IPS-18a (cell line): ENCODE measurements around the gene SGK1.

Source experiments
- H3K27ac ChIP-seq: one replicate; pipeline ENCODE4 v1.5.1; 2013; ENCODE audit warnings: low read length
- H3K27me3 ChIP-seq: one replicate; pipeline ENCODE4 v1.6.1; 2013; ENCODE audit warnings: mild to moderate bottlenecking, low read length; ENCODE audit not compliant: control insufficient read depth, insufficient read depth
- H3K36me3 ChIP-seq: one replicate; pipeline ENCODE4 v1.6.1; 2013; ENCODE audit warnings: low read depth, low read length; ENCODE audit not compliant: control insufficient read depth
- H3K4me1 ChIP-seq: one replicate; pipeline ENCODE4 v1.6.1; 2013; ENCODE audit warnings: low read depth, low read length; ENCODE audit not compliant: control insufficient read depth
- H3K4me3 ChIP-seq: one replicate; pipeline ENCODE4 v1.5.1; 2013; ENCODE audit warnings: low read length
- H3K9ac ChIP-seq: one replicate; pipeline ENCODE4 v1.6.1; 2013; ENCODE audit warnings: mild to moderate bottlenecking, low read length, moderate library complexity
- H3K9me3 ChIP-seq: one replicate; pipeline ENCODE4 v1.6.1; 2013; ENCODE audit warnings: low read depth, low read length; ENCODE audit not compliant: control insufficient read depth

Gene SGK1

DNA sequence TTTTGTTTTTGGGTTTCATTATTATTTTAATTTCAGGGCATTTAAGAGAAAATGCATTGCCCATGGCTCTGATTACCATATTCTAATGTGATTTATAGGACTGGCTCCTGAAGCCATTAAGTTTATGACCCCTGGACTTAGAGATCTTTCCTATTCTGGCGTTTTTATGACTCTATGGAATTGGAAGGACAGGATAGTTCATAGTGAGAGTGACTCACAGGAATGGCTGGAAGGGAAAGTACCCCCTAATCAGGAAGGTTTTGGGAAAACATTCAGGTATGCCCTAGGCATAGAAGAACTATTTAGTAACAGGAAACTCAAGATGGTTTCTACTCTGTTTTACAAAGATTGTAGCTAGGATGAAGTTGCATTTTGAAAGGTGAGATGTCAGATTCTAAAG lies 156.9 kb downstream of the SGK1 start:
- Histone ChIP-seq H3K4me1 (peaks cover 16% of the 10 kb centered on the region), H3K27me3 (no peaks in the 10 kb centered on the region), H3K27ac (no peak overlapping the region), H3K4me3 (no peak overlapping the region), H3K9ac (no peak overlapping the region), H3K36me3 (no peaks in the 10 kb centered on the region), H3K9me3 (no peaks in the 10 kb centered on the region)

DNA sequence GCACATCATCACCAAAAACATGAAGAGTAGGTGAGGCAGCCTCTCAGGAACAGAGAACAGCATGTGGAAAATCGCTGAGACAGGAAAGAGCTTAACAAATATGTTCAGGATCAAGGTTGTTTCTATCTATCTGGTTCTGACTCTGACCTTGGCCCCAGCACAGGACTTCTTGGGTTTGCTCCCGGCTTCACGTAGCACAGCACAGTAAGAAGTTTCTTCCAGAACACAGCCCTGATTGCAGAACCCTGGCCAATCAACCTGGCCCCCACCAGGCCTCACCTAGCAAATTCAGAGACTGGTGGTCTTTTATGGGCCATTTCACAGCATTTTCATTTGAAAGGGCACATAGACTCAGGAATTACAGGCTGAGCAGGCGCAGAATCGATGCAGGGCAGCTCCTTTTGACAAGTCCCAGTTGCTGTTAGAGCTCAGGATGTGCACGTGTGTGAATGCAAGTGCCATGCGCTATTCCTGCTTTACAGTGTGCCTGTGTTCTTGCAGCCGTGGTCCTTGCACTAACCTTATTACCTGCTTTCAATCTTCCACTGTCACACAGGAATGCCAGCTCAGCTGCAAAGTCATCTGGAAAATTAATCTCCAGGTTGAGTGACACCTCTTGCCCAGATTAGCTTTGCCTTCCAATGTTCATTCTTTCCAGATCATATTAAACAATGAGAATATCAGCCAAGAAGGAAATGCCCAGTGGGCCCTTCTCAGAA lies 165.0 kb downstream of the SGK1 start:
- H3K4me3 ChIP-seq: no peak overlapping the region
- H3K4me1 ChIP-seq: no peaks in the 10 kb centered on the region
- H3K9me3 ChIP-seq: no peaks in the 10 kb centered on the region
- no peaks in the 10 kb centered on the region for H3K27me3 ChIP-seq
- H3K9ac ChIP-seq: no peak overlapping the region
- no peak overlapping the region for H3K27ac ChIP-seq
- H3K36me3 ChIP-seq: no peaks in the 10 kb centered on the region

DNA sequence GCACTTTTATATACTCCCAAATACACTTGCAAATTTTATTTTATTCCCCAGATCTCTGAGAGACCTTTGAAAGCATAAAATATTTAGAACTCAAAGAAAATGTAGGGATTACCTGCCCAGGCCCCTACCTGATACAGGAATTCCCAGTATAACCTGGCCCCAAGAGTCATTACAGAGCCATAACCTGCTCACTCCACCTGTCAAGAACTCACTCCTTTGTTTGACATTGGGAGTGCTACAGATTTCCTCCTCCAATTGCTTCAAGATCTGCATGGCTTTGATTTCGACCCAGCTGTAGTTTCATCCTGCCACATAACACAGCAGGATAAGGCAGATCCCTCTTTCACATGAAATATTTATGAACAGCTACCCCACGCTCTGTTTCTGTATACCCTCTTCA lies 169.3 kb downstream of the SGK1 start:
- Histone ChIP-seq H3K4me1 (no peaks in the 10 kb centered on the region), H3K4me3 (no peak overlapping the region), H3K27ac (no peak overlapping the region), H3K9me3 (no peaks in the 10 kb centered on the region), H3K9ac (no peak overlapping the region), H3K36me3 (no peaks in the 10 kb centered on the region), H3K27me3 (no peaks in the 10 kb centered on the region)

DNA sequence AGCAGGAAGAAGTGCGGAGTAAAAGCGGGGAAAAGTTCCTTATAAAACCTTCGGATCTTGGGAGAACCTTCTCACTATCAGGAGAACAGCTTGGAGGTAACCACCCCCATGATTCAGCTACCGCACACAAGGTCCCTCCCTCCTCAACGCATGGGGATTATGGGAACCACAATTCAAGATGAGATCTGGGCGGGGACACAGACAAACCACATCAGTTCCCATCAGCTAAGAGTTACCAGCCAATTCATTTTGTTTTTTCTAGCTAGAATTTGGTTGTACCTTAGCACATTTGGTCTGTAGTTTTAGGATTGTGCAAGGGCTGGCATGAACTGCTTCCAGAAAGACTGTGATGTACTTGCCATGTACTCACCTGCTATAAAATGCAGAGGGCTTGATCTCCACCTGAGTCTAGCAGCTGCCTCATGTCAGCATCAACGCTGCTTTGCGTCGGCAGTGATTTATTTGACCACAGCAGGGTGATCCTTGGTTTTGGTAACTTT lies 170.8 kb downstream of the SGK1 start:
- H3K4me3 ChIP-seq: no peak overlapping the region
- H3K9me3 ChIP-seq: no peaks in the 10 kb centered on the region
- no peaks in the 10 kb centered on the region for H3K27me3 ChIP-seq
- no peaks in the 10 kb centered on the region for H3K4me1 ChIP-seq
- no peak overlapping the region for H3K27ac ChIP-seq
- no peak overlapping the region for H3K9ac ChIP-seq
- H3K36me3 ChIP-seq: no peaks in the 10 kb centered on the region

DNA sequence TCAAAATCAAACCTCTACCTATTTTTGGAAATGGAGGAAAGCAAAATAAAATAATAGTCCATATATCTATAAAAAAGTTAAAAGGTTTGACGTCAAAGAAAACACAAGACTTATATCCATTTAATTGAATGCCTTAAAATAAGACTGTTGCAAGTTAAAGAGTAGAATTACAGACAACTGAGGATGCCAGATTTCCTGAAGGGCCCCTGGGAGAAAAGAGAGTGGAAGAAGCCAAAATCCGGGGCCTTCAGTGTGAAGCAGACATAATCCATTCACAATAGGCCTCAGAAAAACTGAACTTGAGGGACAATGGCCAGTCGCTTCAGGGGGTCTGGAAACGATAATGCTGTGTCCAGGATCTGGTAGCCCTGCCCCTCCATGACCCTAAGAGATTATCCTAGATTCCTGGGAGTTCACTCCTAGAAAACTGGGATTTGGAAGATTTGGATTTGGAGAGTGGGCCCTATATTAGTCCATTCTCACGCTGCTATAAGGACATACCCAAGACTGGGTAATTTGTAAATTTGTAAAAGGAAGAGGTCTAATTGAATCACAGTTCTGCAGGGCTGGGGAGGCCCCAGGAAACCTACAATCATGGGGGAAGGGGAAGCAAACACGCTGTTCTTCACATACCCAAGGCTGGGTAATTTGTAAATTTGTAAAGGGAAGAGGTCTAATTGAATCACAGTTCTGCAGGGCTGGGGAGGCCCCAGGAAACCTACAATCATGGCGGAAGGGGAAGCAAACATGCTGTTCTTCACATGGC lies 171.5 kb downstream of the SGK1 start:
- H3K4me1 ChIP-seq: no peaks in the 10 kb centered on the region
- no peaks in the 10 kb centered on the region for H3K27me3 ChIP-seq
- no peaks in the 10 kb centered on the region for H3K36me3 ChIP-seq
- no peaks in the 10 kb centered on the region for H3K9me3 ChIP-seq
- no peak overlapping the region for H3K4me3 ChIP-seq
- no peak overlapping the region for H3K9ac ChIP-seq
- no peak overlapping the region for H3K27ac ChIP-seq

DNA sequence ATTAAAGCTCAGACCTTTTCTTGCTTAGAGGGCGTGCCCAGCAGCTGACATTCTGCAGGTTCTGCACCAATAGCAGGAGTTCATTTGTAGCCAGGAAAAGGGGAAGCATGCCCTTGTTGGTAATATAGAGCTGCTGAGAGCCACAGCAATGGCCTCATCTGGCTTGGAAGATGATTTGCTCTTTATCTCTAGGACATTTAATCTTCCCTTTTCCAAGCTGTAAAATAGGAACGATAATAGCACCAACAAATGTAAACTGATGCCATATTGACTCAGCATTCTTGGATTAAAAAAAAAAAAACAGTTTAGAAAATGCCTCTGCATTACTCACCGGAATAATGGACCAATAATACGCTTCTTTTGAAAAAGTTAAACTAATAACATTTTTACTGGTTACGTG lies 172.1 kb downstream of the SGK1 start:
- Histone ChIP-seq H3K4me1 (no peaks in the 10 kb centered on the region), H3K36me3 (no peaks in the 10 kb centered on the region), H3K4me3 (no peak overlapping the region), H3K9me3 (no peaks in the 10 kb centered on the region), H3K27me3 (no peaks in the 10 kb centered on the region), H3K27ac (no peak overlapping the region), H3K9ac (no peak overlapping the region)

DNA sequence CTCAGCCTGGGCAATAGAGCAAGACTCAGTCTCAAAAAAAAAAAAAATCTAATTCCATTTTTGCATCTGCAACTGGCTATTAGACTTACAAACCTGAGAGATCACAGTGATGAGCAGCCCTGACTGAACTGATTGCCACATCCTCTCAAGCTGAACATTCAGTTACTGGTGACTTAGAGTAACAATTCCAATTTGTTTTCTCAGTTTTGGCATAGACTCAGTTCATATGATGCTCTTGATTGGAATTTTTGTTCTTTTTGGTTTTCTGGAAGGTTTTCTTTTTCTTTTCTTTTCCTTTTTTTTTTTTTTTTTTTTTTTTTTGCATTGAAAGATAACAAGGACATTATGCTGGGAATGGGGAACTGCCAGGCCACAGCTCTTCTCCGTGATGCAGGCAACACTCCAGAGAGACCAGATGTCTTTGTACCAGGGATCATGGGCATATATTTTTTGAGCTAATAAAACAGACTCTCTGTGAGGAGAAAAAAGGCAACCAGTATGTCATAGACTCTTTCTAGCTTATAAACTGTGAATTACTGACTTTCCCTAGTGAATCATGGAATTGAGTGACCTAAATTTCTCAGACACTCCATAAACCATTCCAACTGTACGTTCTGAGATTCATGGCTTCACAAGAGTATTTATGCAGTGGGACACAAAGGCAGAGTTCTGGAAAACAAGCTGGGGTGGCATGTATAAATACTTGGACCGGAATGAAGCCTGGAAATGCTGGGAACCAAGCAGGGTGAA lies 179.5 kb downstream of the SGK1 start:
- no peaks in the 10 kb centered on the region for H3K36me3 ChIP-seq
- no peaks in the 10 kb centered on the region for H3K27me3 ChIP-seq
- no peak overlapping the region for H3K4me3 ChIP-seq
- H3K9ac ChIP-seq: no peak overlapping the region
- H3K27ac ChIP-seq: no peak overlapping the region
- H3K9me3 ChIP-seq: no peaks in the 10 kb centered on the region
- no peaks in the 10 kb centered on the region for H3K4me1 ChIP-seq

DNA sequence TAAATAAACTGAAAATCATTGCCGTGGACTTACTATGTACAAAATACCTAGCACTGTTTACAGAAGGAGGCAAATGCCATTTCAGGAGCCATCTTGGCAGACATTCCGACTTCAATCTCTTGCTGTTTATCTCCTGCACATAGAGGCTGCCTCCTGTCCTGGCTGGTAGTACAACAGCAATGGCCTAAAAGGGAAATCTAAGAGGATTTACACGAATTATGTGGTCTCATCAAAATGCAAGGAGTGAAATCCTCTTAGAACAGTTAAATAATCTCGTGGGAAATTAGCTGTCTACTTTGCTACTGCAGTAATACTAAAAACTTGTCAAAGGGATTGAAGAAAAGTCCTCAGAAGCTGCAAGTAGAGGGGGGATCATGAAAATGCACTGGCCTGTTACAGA lies 183.3 kb downstream of the SGK1 start:
- Histone ChIP-seq H3K4me3 (no peak overlapping the region), H3K27me3 (no peaks in the 10 kb centered on the region), H3K9ac (no peak overlapping the region), H3K9me3 (no peaks in the 10 kb centered on the region), H3K27ac (no peak overlapping the region), H3K4me1 (no peaks in the 10 kb centered on the region), H3K36me3 (no peaks in the 10 kb centered on the region)

DNA sequence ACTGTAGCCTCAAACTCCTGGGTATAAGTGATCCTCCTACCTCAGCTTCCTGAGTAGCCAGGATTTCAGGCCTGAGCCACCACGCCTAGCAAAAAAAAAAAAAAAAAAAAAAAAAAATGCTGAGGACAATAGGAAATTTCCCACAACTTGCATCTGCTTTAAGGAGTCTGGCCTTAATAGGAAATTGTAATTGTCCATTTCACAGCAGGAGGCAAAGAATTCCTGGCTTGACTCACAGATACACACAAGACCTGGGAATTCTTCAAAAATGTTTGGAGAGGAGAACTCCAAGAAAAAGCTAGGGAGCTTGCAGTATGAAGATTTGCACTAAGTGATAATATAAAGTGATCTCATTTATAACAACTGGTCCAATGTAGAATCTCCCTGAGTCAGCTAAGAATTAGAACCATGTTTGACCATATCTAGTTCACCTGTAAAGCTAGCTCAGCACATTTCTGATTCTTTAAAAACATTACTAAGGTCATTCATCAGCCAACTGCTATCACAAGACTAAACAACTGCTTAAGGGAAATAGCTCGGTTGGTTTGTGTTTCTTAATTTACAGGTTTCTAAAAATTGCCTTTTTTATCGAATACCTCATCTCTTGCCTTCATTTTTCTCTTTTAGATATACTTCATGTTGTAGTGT lies 185.3 kb downstream of the SGK1 start:
- Histone ChIP-seq H3K9ac (no peak overlapping the region), H3K27me3 (no peaks in the 10 kb centered on the region), H3K27ac (no peak overlapping the region), H3K4me3 (no peak overlapping the region), H3K9me3 (no peaks in the 10 kb centered on the region), H3K4me1 (no peaks in the 10 kb centered on the region), H3K36me3 (no peaks in the 10 kb centered on the region)

DNA sequence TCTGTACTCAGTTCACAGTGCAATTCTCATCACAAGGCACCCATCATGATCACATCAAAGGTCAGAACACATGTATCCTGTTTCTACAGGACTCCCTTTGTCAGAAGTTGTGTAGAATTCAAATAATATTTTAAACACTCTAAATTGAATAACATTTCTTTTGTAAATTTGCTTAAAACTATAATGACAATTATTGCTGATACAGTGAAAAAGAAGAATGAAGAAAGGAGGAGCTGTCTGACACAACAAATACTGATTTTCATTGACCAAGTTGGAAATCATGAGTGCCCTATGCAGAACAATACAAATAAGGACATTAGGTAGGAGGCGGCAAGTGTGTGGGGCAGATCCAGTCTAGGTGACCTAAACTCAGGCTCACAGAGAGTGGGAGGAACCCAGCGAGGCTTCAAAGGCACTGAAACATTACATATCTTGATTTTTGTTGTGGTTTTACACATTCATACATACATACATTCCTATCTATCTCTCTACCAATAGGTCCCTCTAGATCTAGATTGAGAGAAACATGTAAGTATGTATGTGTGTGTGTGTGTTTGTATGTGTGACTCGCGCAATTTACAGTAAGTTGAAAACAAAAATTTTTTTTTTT lies 186.3 kb downstream of the SGK1 start:
- Histone ChIP-seq H3K4me1 (no peaks in the 10 kb centered on the region), H3K9me3 (no peaks in the 10 kb centered on the region), H3K27me3 (no peaks in the 10 kb centered on the region), H3K27ac (no peak overlapping the region), H3K36me3 (no peaks in the 10 kb centered on the region), H3K9ac (no peak overlapping the region), H3K4me3 (no peak overlapping the region)

DNA sequence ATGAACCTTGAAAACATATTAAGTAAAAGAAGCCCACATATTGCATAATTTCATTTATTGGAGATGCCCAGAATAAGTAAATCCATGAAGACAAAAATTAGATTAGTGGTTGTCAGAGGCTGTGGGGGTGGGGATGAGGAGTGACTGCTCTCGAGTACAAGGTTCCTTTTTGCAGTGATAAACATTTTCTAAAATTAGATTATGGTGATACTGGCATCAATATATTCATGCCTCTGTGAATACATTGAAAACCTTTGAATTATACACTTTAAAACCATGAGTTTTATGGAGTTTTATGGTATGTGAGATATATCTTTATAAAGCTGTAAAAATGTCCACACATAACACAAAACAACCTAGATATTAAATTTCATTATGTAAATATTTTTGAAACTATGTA lies 189.8 kb downstream of the SGK1 start:
- Histone ChIP-seq H3K36me3 (no peaks in the 10 kb centered on the region), H3K4me1 (peaks cover 6% of the 10 kb centered on the region), H3K9me3 (no peaks in the 10 kb centered on the region), H3K27me3 (no peaks in the 10 kb centered on the region), H3K9ac (no peak overlapping the region), H3K4me3 (no peak overlapping the region), H3K27ac (no peak overlapping the region)
